OCI-M1 (cell line): ENCODE data around the gene CMYA5.
A peak's percentile ranks its signal among the peaks of the same experiment; 100 is the strongest.
"Not testable (repeated sequence)": the region's sequence is repeated elsewhere in the genome, so short reads cannot be mapped to it uniquely, and the experiment has no call there.

ENCODE experiments used
- DNase-seq: peaks from one replicate; lab custom pipeline; 2025; lab: John Stamatoyannopoulos, UW

Gene CMYA5

GRCh38 chr5:79746642-79747569 is 57.3 kb downstream of the CMYA5 start:
- DNase-seq: no peak

- no peak for DNase-seq
These were observed 61.2 kb downstream of the CMYA5 start for GRCh38 chr5:79750611-79751510.

- DNase-seq: no peak
These were observed 63.5 kb downstream of the CMYA5 start for GRCh38 chr5:79753092-79753491.

- DNase-seq: no peak
These were observed 64.4 kb downstream of the CMYA5 start for GRCh38 chr5:79753877-79754645.

GRCh38 chr5:79754865-79755555 is 65.4 kb downstream of the CMYA5 start:
- DNase-seq: no peak

- no peak for DNase-seq
These were observed 66.4 kb downstream of the CMYA5 start for GRCh38 chr5:79756076-79756475.

GRCh38 chr5:79759436-79759835 is 69.8 kb downstream of the CMYA5 start:
- no peak for DNase-seq

- no peak for DNase-seq
These were observed 70.2 kb downstream of the CMYA5 start for GRCh38 chr5:79759848-79760247.

GRCh38 chr5:79762929-79763328 is 73.3 kb downstream of the CMYA5 start:
- DNase-seq: no peak

GRCh38 chr5:79764147-79764546 is 74.5 kb downstream of the CMYA5 start:
- not testable (repeated sequence) for DNase-seq

- DNase-seq: no peak
These were observed 81.8 kb downstream of the CMYA5 start for GRCh38 chr5:79771387-79771786.

- no peak for DNase-seq
These were observed 83.0 kb downstream of the CMYA5 start for GRCh38 chr5:79772651-79773050.

- DNase-seq: no peak
These were observed 84.0 kb downstream of the CMYA5 start for GRCh38 chr5:79773612-79774011.

- DNase-seq: peak; percentile 32
These were observed 84.7 kb downstream of the CMYA5 start for GRCh38 chr5:79774171-79774854.

GRCh38 chr5:79774855-79775237 is 85.2 kb downstream of the CMYA5 start:
- DNase-seq: no peak

- DNase-seq: not testable (repeated sequence)
These were observed 95.1 kb downstream of the CMYA5 start for GRCh38 chr5:79784741-79785140.

GRCh38 chr5:79785983-79786382 is 96.3 kb downstream of the CMYA5 start:
- no peak for DNase-seq

GRCh38 chr5:79787448-79787847 is 97.8 kb downstream of the CMYA5 start:
- DNase-seq: no peak

GRCh38 chr5:79791843-79792242 is 102.2 kb downstream of the CMYA5 start:
- no peak for DNase-seq

- no peak for DNase-seq
These were observed 102.8 kb downstream of the CMYA5 start for GRCh38 chr5:79792463-79792862.

GRCh38 chr5:79793304-79793703 is 103.7 kb downstream of the CMYA5 start:
- DNase-seq: no peak
